ENCODE results near the gene TCF12.

DNA sequence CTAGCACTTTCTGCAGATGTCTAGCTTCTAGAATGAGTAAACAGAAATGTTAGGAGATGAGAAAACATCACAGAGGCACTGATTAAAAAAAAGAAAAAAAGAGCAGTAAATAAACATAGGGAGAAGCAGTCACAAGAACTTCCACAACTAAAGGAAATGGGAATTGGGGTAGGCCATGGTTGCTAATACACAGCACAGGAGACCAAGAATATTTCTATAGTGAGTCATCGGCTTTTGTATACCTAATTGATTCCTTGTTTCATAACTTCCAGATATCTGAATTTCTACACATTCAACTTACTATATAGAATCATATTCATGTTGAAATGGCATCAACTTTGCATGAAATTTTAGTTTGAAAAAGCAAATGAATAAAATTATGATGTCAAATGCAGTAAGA, 47.3 kb upstream of the TCF12 start:
- TF ChIP-seq RAD21 (IDR thresholded peaks at IDR 0.05; ENCODE audit: low read depth), result no peak
- TF ChIP-seq YY1 (IDR thresholded peaks at IDR 0.05; ENCODE audit: low read depth), result no peak
- no peak for TF ChIP-seq FOXM1 (IDR thresholded peaks at IDR 0.05; ENCODE audit: borderline replicate concordance, low read depth)
